Activated B cell treated with CpG ODN at 0.5 μM for 24 hours (primary cell): Measurements from ENCODE around the gene ONECUT1. TPM values are rescaled to one million over a fixed set of nuclear protein-coding genes. Genes with fewer than 3 reads are reported as not detected.
A peak's percentile ranks its signal among the peaks of the same experiment; 100 is the strongest.

ENCODE experiments used
- ATAC-seq: fragments of 200-7000 bp; cut with Tn5 transposase; one replicate; pipeline ENCODE4 v1.10.0; 2021; ENCODE audit warnings: low read depth, mild to moderate bottlenecking, moderate library complexity
- CTCF ChIA-PET: fragments of 350-600 bp; sonication (Branson Sonifier 250); formaldehyde crosslinking; loops from one replicate; lab custom pipeline; 2021; ENCODE audit warnings: antibody characterized with exemption; lab: Charles Lee
- POLR2A ChIA-PET: fragments of 350-600 bp; sonication (Branson Sonifier 250); formaldehyde crosslinking; loops from one replicate; lab custom pipeline; 2021; ENCODE audit warnings: antibody characterized with exemption; lab: Charles Lee
- DNase-seq: peaks from one replicate; pipeline ENCODE4 v3.0.0; 2022
- H3K27ac Mint-ChIP-seq: one replicate; pipeline ENCODE4 v1.8.0; 2020; ENCODE audit warnings: mixed read lengths
- H3K27me3 Mint-ChIP-seq: one replicate; pipeline ENCODE4 v1.8.0; 2021; ENCODE audit warnings: mixed read lengths
- H3K36me3 Mint-ChIP-seq: one replicate; pipeline ENCODE4 v1.8.0; 2021; ENCODE audit warnings: low read depth, mixed read lengths
- H3K4me1 Mint-ChIP-seq: one replicate; pipeline ENCODE4 v1.8.0; 2021; ENCODE audit warnings: mixed read lengths
- H3K4me3 Mint-ChIP-seq: one replicate; pipeline ENCODE4 v1.8.0; 2020; ENCODE audit warnings: mild to moderate bottlenecking, mixed read lengths
- H3K9me3 Mint-ChIP-seq: one replicate; pipeline ENCODE4 v1.8.0; 2020; ENCODE audit warnings: mixed read lengths
- CTCF ChIP-seq: fragments of 200-600 bp; IDR thresholded peaks from one replicate; pipeline ENCODE4 v1.8.0; 2022; ENCODE audit warnings: antibody characterized with exemption, mild to moderate bottlenecking
- intact Hi-C: fragments of 100-400 bp; cut with micrococcal nuclease; formaldehyde crosslinking; loops from one replicate; pipeline ENCODE4 v1.15.1; 2024
- total RNA-seq: library from RNA; stranded (reverse); gene quantifications from 2 replicates; pipeline ENCODE4 v1.2.3, GENCODE V29; 2022

ONECUT1 gene
- total RNA-seq, 1 donor from 2014 or later, result 0.44 TPM

GRCh38 chr15:52788099-52788986, 1.8 kb downstream of the ONECUT1 start:
- H3K36me3 Mint-ChIP-seq, result no peaks in the 10 kb centered on the region
- peaks cover 4% of the 10 kb centered on the region for H3K9me3 Mint-ChIP-seq
- no peak for TF ChIP-seq CTCF
- peak overlapping the region; percentile 66 for H3K4me3 Mint-ChIP-seq
- peaks cover 64% of the 10 kb centered on the region for H3K27me3 Mint-ChIP-seq
- POLR2A ChIA-PET, result interaction anchor here (1.0 kb wide), 1 partner anchor 15 kb away, joined by 3 read pairs; no protein-coding TSS in a partner anchor
- intact Hi-C loops, result loop anchor here (10.0 kb wide), 2 partner anchors 406 to 926 kb away; no protein-coding TSS in a partner anchor
- CTCF ChIA-PET, result no interaction called here
- DNase-seq (no peak), ATAC-seq (no peak)
- H3K27ac Mint-ChIP-seq, result peak overlapping the region; percentile 50
- H3K4me1 Mint-ChIP-seq, result peaks cover 37% of the 10 kb centered on the region

- DNase-seq (no peak), ATAC-seq (no peak)
- Mint-ChIP-seq H3K36me3 (no peaks in the 10 kb centered on the region), H3K4me3 (peak overlapping the region; percentile 35), H3K4me1 (peaks cover 38% of the 10 kb centered on the region), H3K27ac (peak overlapping the region; percentile 50), H3K9me3 (peaks cover 4% of the 10 kb centered on the region), H3K27me3 (peaks cover 64% of the 10 kb centered on the region)
- no peak for TF ChIP-seq CTCF
- CTCF ChIA-PET, result no interaction called here
- intact Hi-C loops, result loop anchor here (10.0 kb wide), 2 partner anchors 407 to 927 kb away; no protein-coding TSS in a partner anchor
- POLR2A ChIA-PET, result interaction anchor here (1.0 kb wide), 1 partner anchor 16 kb away, joined by 3 read pairs; no protein-coding TSS in a partner anchor
Observed at GRCh38 chr15:52787549-52788098, 2.5 kb downstream of the ONECUT1 start.

- DNase-seq (no peak), ATAC-seq (no peak)
- ChIA-PET POLR2A (no interaction called here), CTCF (no interaction called here)
- Mint-ChIP-seq H3K4me3 (no peak overlapping the region), H3K36me3 (no peaks in the 10 kb centered on the region), H3K4me1 (peaks cover 38% of the 10 kb centered on the region), H3K27me3 (peaks cover 63% of the 10 kb centered on the region), H3K27ac (peak overlapping the region; percentile 41), H3K9me3 (peaks cover 3% of the 10 kb centered on the region)
- no peak for TF ChIP-seq CTCF
- intact Hi-C loops, result loop anchor here (10.0 kb wide), 2 partner anchors 408 to 928 kb away; no protein-coding TSS in a partner anchor
Observed at GRCh38 chr15:52787123-52787503, 3.0 kb downstream of the ONECUT1 start.

- no peak for DNase-seq
- H3K4me3 Mint-ChIP-seq, result no peak overlapping the region
- ChIA-PET POLR2A (interaction anchor here (0.5 kb wide), 1 partner anchor 34 kb away, joined by 6 read pairs; no protein-coding TSS in a partner anchor), CTCF (no interaction called here)
- H3K36me3 Mint-ChIP-seq, result no peaks in the 10 kb centered on the region
- no peak for ATAC-seq
- no peaks in the 10 kb centered on the region for H3K9me3 Mint-ChIP-seq
- intact Hi-C loops, result loop anchor here (10.0 kb wide), 2 partner anchors 408 to 928 kb away; no protein-coding TSS in a partner anchor
- no peak for TF ChIP-seq CTCF
- peaks cover 61% of the 10 kb centered on the region for H3K27me3 Mint-ChIP-seq
- H3K27ac Mint-ChIP-seq, result peak overlapping the region; percentile 41
- peaks cover 38% of the 10 kb centered on the region for H3K4me1 Mint-ChIP-seq
Observed at GRCh38 chr15:52786436-52787122, 3.6 kb downstream of the ONECUT1 start.
